Adrenal gland (tissue), 12 donors: Measurements from ENCODE around the gene GPC1. TPM values are rescaled to one million over a fixed set of nuclear protein-coding genes. Genes with fewer than 3 reads are reported as not detected.

Experiments
- DNase-seq, 7 donors: peaks; one replicate each; pipeline ENCODE4 v3.0.0-alpha.2; 2019 to 2020
- H3K27ac ChIP-seq, 5 donors: fragments of 200-600 bp; sonication (generic) in 4 of 5; 1 replicate in 3 of 5; 2 replicates in 2 of 5; pipeline versions ENCODE4 v1.5.1 to v1.8.0; 2016 to 2020; ENCODE audit warnings: mild to moderate bottlenecking in 1 of 5
- H3K27me3 ChIP-seq: fragments of 200-600 bp; 2 replicates; pipeline ENCODE4 v1.8.0; 2021
- H3K36me3 ChIP-seq, 2 donors: fragments of 200-600 bp; replicated peaks in 1 of 2; 1 replicate in 1 of 2; 2 replicates in 1 of 2; pipeline versions ENCODE4 v1.5.1 to v1.8.0; 2018 to 2022
- H3K4me1 ChIP-seq, 2 donors: fragments of 200-600 bp; replicated peaks in 1 of 2; 1 replicate in 1 of 2; 2 replicates in 1 of 2; pipeline versions ENCODE4 v1.5.1 to v1.8.0; 2018 to 2021
- H3K4me3 ChIP-seq, 4 donors: fragments of 200-600 bp; sonication (generic) in 3 of 4; one replicate each; pipeline ENCODE4 v1.5.1; 2016 to 2018
- H3K9me3 ChIP-seq, 3 donors: fragments of 200-600 bp; sonication (generic) in 1 of 3; replicated peaks in 1 of 3; 1 replicate in 2 of 3; 2 replicates in 1 of 3; pipeline versions ENCODE4 v1.5.1 to v1.8.0; 2016 to 2021
- POLR2A ChIP-seq, 2 donors: fragments of 450-650 bp; IDR thresholded peaks; one replicate each; pipeline ENCODE4 v1.6.1; 2017; ENCODE audit warnings: antibody characterized with exemption in 2 of 2, mild to moderate bottlenecking in 2 of 2, moderate library complexity in 1 of 2
- WGBS, 4 donors: extraction: QIAGEN DNeasy Blood & Tissue Kit in 2 of 4; methylation state at CpG; one replicate each; pipeline versions ENCODE4 v1.1.5 to v1.1.7; 2013 to 2017; 5-methylcytosine and 5-hydroxymethylcytosine counted together
- intact Hi-C, 2 donors: fragments of 100-400 bp; cut with DNase I; formaldehyde crosslinking; loops; one replicate each; pipeline versions ENCODE4 v1.14.1 to v1.15.0; 2022 to 2023
- polyA plus RNA-seq, 3 donors: library from polyadenylated mRNA; stranded (reverse); fragments of 200-250 nt in 2 of 3; fragments of 350-450 nt in 1 of 3; fragmentation: Illumina TruSeq in 1 of 3; extraction: RNeasy Lipid Tissue Mini Kit (QIAGEN cat#74804) in 1 of 3; gene quantifications; one replicate each; pipeline ENCODE4 v1.2.3, GENCODE V29; 2013 to 2014
- total RNA-seq, 9 donors: library from RNA; depleted of rRNA in 4 of 9; stranded (reverse); fragments of >200 nt in 4 of 9; fragments of 120-200 nt in 1 of 9; fragmentation: NEBNext Ultra II Directional in 1 of 9; extraction: Animal tissue kit (Norgen Biotek cat#: 25700) in 1 of 9; gene quantifications; one replicate each; pipeline versions ENCODE4 v1.1.0 to v1.2.4, GENCODE V29; 2013 to 2023
- TF ChIP-seq, protein P1 (sequence below), 6 experiments: fragments of 450-650 bp in 4 of 6; fragments of 200-600 bp in 2 of 6; sonication (generic) in 1 of 6; IDR thresholded peaks; 1 replicate in 5 of 6; 2 replicates in 1 of 6; pipeline versions ENCODE4 v1.5.1 to v1.8.0; 2016 to 2021; ENCODE audit warnings: antibody characterized with exemption in 6 of 6, mild to moderate bottlenecking in 2 of 6, moderate library complexity in 1 of 6
- donor health status: healthy with polysubstance abuse.
- donor health status: Bipolar disorder and iron deficiency.
- donor health status: DM: yes; HTN: yes; CAD: no.
- donor health status: DM: no; HTN: no; CAD: no.
- donor health status: DM: no; HTN: no; CAD: no.
- donor health status: DM: yes; HTN: yes; CAD: no.

Gene GPC1
- total and polyA plus RNA-seq, 12 donors: 11.8 to 202 (median 132) TPM

DNA sequence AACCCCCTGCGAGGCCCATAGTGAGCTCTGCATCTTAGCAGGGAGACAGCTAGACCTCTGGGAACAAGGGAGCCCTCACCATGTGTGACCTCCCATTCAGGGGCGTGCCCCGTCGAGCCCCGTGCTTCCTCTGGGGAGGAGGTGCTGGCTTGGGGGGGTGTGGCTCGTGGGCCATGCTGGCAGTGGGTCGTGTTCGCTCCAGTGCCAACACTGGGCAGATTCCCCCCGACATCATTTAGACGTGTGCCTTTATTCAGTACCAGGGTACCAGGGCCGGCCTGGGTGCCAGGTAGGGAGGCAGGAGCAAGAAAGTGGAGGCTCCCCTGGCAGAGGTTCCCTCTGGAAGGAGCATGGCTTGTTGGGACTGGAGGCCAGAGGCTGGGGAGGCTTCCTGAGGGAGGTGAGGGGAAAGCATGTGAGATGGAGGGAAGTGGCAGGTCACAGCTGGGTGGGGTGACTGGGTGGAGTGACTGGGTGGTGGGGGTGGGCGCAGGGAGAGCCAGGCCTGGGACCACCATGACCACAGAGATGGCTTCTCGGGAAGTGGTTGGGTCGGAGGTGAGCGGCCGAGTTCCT is 15.2 kb downstream of the GPC1 start:
- intact Hi-C loops: no loop called here
- DNase-seq: no peak
- H3K4me1 ChIP-seq: peaks cover 13 to 34% of the 10 kb centered on the region in 2 donors
- H3K4me3 ChIP-seq: no peak overlapping the region
- TF ChIP-seq, protein P1, sequence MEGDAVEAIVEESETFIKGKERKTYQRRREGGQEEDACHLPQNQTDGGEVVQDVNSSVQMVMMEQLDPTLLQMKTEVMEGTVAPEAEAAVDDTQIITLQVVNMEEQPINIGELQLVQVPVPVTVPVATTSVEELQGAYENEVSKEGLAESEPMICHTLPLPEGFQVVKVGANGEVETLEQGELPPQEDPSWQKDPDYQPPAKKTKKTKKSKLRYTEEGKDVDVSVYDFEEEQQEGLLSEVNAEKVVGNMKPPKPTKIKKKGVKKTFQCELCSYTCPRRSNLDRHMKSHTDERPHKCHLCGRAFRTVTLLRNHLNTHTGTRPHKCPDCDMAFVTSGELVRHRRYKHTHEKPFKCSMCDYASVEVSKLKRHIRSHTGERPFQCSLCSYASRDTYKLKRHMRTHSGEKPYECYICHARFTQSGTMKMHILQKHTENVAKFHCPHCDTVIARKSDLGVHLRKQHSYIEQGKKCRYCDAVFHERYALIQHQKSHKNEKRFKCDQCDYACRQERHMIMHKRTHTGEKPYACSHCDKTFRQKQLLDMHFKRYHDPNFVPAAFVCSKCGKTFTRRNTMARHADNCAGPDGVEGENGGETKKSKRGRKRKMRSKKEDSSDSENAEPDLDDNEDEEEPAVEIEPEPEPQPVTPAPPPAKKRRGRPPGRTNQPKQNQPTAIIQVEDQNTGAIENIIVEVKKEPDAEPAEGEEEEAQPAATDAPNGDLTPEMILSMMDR (IDR thresholded peaks at IDR 0.05): no peak
- TF ChIP-seq POLR2A (IDR thresholded peaks at IDR 0.05): no peak
- H3K27me3 ChIP-seq: no peaks in the 10 kb centered on the region
- no peaks in the 10 kb centered on the region for H3K36me3 ChIP-seq
- H3K27ac ChIP-seq: no peak overlapping the region
- WGBS, 4 donors: 65 to 85% (median 70%) methylated on average over 6 to 16 of the region's 16 CpGs
- no peaks in the 10 kb centered on the region for H3K9me3 ChIP-seq

DNA sequence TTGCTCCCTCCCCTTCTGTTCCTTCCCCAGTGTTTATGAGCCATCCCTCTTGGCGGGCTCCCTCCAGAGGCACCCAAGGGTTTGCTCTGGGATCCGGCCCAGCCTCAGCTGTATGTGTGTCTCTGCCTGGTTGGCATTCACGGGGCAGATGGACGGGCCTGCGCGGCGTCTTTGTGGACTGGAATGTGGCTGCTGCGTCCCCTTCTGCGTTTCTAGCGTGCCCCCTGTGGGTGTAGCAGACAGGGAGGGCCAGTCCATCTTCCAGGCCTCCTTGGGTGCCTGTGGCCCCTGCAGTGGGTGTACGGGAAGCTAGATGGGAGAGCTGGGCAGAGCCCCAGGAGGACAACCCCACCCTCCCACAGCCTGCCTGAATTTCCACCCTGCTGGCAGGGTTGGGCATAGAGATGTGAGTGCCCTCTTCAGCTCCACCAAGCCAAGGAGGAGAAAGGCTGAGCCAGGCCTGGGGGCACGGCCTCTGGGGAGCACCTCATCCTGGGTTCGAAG is 15.7 kb downstream of the GPC1 start:
- WGBS, 4 donors: 86 to 93% (median 88%) methylated on average over 4 to 13 of the region's 13 CpGs
- peak in 1 of 7 donors; percentile 25 for DNase-seq
- TF ChIP-seq, protein P1 (IDR thresholded peaks at IDR 0.05): no peak
- TF ChIP-seq POLR2A (IDR thresholded peaks at IDR 0.05): no peak
- Histone ChIP-seq H3K4me3 (no peak overlapping the region), H3K27me3 (no peaks in the 10 kb centered on the region), H3K36me3 (no peaks in the 10 kb centered on the region), H3K4me1 (peaks cover 13 to 38% of the 10 kb centered on the region in 2 donors), H3K27ac (no peak overlapping the region), H3K9me3 (no peaks in the 10 kb centered on the region)
- intact Hi-C loops: no loop called here

DNA sequence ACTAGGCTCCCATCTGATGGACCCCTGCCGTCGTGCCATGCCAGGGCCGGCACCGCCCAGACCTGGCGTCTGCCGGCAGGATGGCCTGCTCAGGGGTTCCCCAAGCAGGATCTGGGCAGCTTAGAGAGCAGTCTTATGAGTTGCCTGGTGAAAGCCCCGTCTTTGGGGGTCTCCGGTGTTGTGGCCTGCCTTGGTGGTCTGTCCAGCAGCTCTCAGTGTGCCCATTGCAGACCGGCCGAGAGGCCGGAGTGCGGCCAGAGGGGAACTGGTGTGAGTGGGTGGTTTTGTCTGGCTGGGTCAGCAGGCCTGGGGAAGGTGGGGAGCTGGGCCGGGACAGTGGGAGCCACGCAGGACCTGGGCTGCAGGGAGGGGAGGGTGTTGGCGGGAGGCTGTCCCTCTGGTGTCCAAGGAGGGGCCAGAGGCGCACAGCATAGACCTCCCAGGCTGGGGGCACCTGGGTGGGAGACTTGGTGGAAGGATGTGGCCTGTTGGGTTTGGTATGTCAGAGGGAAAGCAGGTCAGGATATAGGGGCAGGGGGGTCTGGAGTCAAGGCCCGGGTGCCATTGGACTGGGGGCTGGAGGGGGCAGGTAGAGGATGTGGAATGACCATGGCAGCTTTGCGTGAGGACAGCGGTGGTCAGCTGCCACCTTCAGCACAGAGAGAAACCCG is 16.5 kb downstream of the GPC1 start:
- Histone ChIP-seq H3K9me3 (no peaks in the 10 kb centered on the region), H3K4me1 (peaks cover 13 to 34% of the 10 kb centered on the region in 2 donors), H3K4me3 (peak overlapping the region in 1 of 4 donors; percentile 72), H3K36me3 (no peaks in the 10 kb centered on the region), H3K27me3 (no peaks in the 10 kb centered on the region), H3K27ac (no peak overlapping the region)
- DNase-seq: peak in 1 of 7 donors; percentile 26
- no peak for TF ChIP-seq POLR2A (IDR thresholded peaks at IDR 0.05)
- TF ChIP-seq, protein P1 (IDR thresholded peaks at IDR 0.05): no peak
- 54 to 67% (median 62%) methylated on average over 11 to 20 of the region's 20 CpGs for WGBS, 4 donors
- intact Hi-C loops: no loop called here

DNA sequence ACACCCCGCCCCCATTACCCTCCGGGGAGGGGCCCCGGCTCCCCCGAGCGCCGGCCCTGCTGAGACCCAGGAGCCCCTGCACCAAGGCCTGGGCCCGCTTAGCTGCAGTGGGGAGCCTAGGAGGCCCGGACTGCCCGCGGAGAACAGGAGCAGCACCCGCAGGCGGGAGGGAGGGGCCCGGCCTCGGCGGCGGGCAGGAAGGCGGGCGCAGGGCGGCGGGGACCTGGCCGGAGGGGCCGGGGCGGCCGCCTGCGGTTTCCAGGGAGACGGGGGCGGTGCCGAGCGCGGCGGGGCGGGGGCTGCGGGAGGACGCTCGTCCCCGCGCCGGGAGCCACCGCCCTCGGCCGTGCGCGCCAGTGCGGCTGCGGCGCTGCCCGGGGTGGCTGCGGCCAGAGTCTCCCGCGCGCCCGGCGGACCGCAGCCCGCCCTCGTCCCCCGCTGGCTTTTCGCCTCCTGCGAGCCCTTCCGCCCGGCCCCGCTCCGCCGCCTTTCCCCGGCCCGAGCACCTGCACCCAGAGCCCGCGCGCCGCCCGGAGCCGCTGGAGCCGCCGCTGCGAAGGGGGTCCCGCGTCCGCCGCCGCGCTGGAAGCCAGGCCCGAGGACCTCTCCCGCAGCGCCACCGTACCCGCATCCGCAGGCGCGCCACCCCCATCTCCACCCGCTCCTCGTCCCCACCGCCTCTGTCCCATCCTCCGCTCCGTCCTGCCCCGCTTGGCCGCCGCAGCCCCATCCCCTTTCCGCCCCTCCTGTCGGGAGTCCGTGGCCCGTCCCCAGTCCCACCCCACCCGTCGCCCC is 17.2 kb downstream of the GPC1 start:
- 0 to 1% (median 1%) methylated on average over 1 to 101 of the region's 103 CpGs for WGBS, 4 donors
- Histone ChIP-seq H3K4me1 (peaks cover 13 to 28% of the 10 kb centered on the region in 2 donors), H3K4me3 (peak overlapping the region in 2 of 4 donors; percentile 40 to 72), H3K27ac (no peak overlapping the region), H3K27me3 (no peaks in the 10 kb centered on the region), H3K9me3 (no peaks in the 10 kb centered on the region), H3K36me3 (no peaks in the 10 kb centered on the region)
- intact Hi-C loops: no loop called here
- peak; percentile 64 to 66 for TF ChIP-seq POLR2A (IDR thresholded peaks at IDR 0.05)
- TF ChIP-seq, protein P1 (IDR thresholded peaks at IDR 0.05): peak in 1 of 6 experiments; percentile 9
- DNase-seq: peak; percentile 73 to 90 (median 81)
